Activated CD4-positive, CD25-positive, alpha-beta regulatory T cell treated with anti-CD3 and anti-CD28 coated beads, Interleukin-2, amount 50 U/mL, for 24 hours (primary cell): ENCODE data around the gene SPTBN4.
"Not testable (repeated sequence)": the region's sequence is repeated elsewhere in the genome, so short reads cannot be mapped to it uniquely, and the experiment has no call there.

Source experiments
- ATAC-seq, 2 donors: fragments of 150-1000 bp; cut with Tn5 transposase; one replicate each; pipeline ENCODE4 v1.10.0; 2021; ENCODE audit warnings: mild to moderate bottlenecking in 1 of 2, moderate library complexity in 1 of 2

The SPTBN4 gene

DNA sequence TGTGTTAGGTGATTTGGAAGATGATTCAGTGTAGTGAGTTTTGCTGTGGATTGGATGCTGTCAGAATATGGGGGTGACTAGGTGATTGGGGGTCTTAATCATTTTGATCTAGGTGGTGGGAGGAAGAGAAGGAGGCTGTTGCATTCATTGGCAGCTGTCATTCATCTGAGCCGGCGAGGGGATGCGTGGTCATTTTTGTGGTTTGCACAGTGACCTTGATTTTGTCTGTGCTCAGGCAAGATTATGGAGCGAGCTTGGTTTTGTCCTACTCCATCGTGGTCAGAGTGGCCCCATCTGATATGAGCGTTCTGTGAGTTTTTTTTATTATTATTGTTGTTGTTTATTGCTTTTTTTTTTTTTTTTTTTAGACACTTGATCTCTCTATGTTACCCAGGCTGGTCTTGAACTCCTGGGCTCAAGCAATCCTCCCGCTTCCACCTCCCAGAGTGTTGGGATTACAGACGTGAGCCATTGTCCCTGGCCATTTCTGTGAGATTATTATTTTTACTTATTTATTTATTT is 42.0 kb downstream of the SPTBN4 start:
- no peak for ATAC-seq

DNA sequence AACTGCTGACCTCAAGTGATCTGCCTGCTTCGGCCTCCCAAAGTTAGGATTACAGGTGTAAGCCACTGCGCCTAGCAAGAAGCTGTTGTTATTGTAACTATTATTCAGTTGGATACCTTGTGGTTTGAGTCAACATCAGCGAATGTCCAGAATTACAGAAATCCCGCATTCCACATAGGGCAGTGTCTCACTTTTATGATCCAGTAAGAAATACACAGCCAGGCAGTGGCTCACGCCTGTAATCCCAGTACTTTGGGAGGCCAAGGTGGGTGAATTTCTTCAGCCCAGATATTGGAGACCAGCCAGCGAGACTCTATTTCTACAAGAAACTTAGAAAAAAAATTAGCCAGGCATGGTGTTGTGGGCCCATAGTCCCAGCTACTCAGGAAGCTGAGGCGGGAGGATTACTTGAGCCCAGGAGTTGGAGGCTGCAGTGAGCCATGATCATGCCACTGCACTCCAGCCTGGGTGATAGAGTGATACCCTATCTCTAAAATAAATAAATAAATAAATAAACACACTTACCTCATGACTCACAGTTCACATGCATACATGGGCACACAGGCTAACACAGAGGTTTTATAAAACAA is 43.8 kb downstream of the SPTBN4 start:
- no peak for ATAC-seq

DNA sequence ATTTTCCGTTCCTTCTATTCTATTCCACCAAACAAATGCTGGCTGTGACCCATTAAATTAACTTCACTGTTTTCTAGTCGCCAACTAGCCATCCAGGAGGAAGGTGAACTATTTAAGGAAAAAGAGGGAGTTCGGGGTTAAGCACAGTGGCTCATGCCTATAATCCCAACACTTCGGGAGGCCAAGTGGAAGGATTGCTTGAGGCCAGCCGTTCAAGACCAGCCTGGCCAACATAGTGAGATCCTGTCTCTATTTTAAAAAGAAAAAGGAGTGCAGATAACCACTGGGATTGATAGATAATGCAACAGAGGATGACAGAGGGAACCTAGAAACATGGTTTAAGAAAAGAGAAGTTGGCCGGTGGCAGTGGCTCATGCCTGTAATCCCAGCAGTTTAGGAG is 44.7 kb downstream of the SPTBN4 start:
- ATAC-seq, result no peak

DNA sequence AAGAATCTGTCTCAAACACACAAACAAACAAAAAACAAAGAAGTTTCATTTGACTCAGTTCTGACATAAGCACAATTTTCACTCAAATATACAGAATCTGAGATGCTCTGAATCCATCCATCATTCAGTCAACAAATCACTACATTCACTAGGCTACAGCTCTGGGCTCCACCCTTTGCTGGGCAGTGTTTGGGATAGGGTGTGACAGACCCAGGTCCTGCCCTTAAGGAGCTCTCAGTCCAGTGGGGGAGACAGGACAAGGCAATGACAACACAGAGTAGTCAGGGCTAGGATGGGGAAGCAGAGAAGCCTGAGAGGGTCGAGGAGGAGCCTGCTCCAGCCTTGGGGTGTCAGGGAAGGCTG is 45.3 kb downstream of the SPTBN4 start:
- no peak for ATAC-seq

DNA sequence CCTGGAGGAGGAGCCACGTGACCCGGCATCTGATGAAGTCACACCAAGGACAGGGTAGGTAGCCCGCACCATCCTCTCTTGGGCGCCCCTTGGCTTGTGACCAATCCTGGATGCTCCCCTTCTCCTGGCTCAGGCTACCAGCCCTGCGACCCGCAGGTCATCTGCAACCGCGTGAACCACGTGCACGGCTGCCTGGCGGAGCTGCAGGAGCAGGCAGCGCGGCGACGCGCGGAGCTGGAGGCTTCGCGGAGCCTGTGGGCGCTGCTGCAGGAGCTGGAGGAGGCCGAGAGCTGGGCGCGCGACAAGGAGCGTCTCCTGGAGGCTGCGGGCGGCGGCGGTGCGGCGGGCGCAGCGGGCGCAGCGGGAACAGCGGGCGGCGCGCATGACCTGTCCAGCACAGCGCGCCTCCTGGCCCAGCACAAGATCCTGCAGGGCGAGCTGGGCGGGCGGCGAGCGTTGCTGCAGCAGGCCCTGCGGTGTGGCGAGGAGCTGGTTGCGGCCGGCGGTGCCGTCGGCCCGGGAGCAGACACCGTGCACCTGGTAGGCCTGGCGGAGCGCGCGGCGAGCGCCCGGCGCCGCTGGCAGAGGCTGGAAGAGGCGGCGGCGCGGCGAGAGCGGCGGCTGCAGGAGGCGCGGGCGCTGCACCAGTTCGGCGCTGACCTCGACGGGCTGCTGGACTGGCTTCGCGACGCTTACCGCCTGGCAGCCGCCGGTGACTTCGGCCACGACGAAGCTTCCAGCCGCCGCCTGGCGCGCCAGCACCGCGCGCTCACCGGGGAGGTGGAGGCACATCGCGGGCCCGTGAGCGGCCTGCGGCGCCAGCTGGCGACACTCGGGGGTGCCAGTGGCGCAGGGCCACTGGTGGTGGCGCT is 45.9 kb downstream of the SPTBN4 start:
- no peak for ATAC-seq

DNA sequence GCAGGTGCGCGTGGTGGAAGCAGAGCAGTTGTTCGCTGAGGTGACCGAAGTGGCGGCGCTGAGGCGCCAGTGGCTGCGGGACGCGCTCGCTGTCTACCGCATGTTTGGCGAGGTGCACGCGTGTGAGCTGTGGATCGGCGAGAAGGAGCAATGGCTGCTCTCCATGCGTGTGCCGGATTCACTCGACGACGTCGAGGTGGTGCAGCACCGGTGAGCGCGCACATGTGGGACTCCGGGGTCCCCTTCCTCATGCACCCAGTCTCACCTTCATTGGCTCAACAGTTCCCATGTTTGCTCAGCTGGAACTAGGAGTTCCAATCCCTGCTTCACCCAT is 46.5 kb downstream of the SPTBN4 start:
- ATAC-seq, result no peak

DNA sequence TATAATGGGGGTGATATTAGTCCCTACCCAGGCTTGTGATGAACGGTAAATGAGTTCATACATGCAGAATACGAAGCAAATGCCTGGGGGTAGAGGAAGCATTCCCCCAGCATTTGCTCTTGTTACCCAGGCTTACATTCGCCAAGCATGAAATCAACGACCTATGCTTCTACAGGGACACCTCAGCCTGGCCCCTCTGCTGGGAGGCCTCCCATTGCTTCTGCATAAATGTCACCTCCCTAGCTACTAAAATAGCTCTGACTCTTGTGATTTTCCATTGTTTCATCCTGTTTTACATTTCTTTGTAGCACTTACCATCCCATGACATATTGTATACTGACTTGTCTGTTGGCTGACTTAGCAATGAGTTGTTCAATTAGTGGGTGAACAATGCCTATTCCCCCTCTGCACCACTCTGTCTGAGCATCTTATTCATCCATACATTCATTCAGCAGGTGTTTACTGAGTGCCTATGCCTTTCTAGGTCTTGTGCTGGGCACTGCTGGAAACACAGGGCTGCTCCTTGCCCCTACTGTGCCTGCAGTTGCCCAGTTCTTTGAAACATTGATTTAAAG is 47.0 kb downstream of the SPTBN4 start:
- no peak for ATAC-seq

DNA sequence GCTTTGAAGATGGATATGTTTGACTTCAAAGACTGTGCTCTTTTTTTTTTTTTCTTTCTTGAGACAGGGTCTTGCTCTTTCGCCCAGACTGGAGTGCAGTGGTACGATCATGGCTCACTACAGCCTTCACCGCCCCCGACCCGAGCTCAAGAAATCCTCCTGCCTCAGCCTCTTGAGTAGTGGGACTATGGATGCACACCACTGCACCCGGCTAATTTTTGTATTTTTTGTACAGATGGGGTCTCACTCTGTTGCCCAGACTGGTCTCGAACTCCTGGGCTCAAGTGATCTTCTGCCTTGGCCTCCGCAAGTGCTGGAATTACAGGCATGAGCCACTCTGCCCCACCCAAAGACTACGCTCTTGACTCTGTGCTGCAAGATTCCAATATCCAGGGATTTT is 50.4 kb downstream of the SPTBN4 start:
- ATAC-seq, result no peak

DNA sequence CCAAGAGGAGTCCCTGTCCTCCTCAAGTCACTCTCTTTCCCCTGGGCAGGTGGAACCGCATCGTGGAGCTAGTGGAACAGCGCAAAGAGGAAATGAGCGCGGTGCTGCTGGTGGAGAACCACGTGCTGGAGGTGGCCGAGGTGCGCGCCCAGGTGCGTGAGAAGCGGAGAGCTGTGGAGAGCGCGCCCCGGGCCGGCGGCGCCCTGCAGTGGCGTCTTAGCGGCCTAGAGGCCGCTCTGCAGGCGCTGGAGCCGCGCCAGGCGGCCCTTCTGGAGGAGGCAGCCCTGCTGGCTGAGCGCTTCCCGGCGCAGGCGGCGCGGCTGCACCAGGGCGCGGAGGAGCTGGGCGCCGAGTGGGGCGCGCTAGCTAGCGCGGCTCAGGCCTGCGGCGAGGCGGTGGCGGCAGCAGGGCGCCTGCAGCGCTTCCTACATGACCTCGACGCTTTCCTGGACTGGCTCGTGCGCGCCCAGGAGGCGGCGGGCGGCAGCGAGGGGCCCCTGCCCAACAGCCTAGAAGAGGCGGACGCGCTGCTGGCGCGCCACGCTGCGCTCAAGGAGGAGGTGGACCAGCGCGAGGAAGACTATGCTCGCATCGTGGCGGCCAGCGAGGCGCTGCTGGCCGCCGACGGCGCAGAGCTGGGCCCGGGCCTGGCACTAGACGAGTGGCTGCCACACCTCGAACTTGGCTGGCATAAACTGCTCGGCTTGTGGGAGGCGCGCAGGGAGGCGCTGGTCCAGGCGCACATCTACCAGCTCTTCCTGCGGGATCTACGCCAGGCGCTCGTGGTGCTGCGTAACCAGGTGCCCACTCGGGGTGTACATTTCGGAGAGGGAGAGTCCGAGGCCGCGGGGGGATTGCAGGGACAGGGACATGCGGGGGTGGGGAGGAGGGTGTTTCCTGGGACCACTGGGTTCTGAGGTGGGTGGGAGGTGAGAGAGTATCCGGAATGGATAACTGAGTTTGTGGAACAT is 52.8 kb downstream of the SPTBN4 start:
- ATAC-seq, result peak in 1 of 2 donors; percentile 20

DNA sequence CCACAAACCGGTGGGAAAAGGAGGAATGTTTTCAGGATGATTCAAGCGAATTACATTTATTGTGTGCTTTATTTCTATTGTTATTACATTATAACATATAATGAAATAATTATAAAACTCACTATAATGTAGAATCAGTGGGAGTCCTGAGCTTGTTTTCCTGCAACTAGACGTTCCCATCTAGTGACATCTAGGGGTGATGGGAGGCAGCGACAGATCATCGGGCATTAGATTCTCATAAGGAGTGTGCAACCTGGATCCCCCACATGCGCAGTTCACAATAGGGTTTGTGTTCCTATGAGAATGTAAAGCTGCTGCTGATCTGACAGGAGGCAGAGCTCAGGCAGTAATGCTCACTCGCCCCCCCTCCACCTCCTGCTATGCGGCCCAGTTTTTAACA is 54.5 kb downstream of the SPTBN4 start:
- ATAC-seq, result no peak

DNA sequence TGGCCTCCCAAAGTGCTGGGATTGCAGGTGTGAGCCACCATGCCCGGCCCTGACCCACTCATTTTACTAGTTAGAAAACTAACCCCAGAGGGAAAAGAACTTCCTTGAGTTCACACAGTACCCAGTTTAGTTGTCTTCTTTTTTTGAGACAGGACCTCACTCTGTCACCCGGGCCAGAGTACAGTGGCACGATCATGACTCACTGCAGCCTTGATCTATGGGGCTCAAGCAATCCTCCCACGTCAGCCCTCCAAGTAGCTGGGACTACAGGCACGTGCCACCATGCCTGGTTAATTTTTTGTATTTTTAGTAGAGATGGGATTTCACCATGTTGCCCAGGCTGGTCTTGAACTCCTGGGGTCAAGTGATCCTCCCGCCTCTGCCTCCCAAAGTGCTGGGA is 55.1 kb downstream of the SPTBN4 start:
- ATAC-seq, result not testable (repeated sequence)

DNA sequence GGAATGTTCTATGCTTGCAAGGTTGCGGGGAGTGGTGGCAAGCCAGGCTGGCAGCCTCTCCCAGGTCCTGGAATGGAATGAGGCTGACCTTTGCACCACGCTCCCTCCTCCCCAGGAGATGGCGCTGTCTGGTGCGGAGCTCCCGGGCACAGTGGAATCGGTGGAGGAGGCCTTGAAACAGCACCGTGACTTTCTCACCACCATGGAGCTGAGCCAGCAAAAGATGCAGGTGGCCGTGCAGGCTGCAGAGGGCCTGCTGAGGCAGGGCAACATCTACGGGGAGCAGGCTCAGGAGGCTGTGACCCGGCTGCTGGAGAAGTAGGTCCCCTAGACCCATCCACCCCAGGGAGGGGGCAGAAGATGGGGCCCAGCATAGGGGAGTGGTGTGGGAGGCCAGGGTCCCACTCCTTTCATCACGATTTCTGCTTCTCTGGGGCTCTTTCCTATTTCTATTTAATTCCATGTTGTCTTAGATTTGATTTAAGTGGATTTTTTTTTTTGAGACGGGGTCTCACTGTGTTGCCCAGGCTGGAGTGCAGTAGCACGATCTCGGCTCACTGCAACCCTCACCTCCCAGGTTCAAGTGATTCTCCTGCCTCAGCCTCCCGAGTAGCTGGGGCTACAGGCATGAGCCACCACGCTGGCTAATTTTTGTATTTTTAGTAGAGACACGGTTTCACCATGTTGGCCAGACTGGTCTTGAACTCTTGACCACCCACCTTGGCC is 56.7 kb downstream of the SPTBN4 start:
- peak; percentile 43 to 55 for ATAC-seq

DNA sequence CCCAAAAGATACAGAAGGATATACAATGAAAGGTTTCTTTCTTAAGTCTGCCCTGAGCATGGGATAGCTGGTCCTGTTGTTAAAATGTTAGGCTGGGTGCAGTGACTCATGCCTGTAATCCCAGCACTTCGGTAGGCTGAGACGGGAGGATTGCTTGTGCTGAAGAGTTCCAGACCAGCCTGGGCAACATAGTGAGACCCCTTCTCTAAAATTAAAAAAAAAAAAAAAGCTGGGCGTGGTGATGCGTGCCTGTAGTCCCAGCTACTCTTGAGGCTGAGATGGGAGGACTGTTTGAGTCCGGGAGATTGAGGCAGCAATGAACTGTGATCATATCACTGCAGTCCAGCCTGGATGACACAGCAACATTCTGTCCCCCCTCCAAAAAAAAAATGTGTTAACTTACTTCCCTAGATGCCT is 57.3 kb downstream of the SPTBN4 start:
- ATAC-seq, result no peak

DNA sequence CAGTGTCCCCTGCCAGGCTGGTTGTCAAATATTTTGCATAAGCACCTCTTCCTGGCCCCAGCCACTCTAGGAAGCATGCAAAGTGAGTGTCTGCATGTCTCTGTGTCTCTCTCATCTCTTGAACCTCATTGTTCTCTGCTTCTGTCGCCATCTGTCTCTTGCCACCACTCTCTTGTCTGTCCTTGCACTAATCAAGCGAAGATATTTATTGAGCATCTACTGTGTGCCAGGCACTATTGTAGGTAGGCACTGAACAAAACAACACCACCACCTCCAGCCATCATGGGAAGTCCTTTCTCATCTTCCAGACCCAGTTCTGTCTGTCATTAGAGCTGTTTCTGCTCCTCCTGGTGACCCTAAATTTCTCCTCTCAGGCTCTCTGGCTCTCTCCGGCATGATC is 57.9 kb downstream of the SPTBN4 start:
- no peak for ATAC-seq

DNA sequence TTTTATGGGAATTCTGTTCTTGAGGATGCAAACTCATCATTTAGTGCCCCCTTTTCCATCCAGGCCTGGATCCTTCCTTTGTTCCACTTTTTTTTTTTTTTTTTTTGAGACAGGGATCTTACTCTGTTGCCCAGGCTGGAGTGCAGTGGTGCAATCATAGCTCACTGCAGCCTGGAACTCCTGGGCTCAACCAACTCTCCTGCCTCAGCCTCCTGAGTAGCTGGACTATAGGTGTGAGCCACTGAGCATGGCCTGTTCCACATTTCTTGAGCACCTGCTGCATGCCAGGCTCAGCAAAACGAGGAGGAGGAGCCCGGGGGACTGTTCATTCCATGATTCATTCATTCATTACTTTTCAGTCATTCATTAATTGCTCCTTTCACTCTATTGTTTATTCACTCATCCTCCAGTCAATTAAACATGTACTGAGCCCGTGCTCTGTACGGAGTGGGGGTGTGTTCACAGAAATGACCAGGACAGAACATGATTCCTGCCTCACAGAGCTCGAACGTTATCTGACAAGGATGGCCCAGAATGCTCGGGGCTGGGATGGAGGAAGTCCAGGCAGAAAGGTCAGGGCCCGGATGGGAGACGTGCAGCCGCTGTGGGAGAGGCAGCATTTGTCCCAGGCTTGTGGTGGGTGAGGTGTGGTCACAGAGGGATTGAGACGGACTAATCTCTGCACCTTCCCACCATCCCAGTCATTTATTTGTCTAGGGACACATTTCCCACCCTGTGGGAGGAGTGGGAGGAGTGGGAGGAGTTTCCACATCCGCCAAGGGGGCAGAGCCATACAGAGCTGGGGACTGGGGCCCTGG is 58.6 kb downstream of the SPTBN4 start:
- ATAC-seq, result no peak

DNA sequence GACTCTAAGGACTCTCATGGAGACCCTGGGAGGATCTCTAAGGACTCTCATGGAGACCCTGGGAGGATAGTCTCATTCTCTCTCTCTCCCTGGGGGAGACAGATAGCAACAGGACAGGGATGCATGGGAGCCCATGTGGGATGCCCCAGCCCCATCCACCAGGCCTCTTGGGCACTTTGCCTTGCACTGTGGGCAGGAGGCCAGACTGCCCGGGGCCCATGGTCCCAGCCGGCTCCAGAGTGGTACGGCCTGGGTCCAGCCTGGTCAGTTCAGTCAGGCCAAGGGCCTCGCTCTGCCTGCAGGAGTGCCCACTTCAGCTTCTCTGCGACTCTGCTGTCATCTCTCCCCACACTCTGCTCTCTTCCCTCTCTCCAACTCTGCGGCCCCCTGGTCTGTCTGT is 61.3 kb downstream of the SPTBN4 start:
- ATAC-seq, result no peak

DNA sequence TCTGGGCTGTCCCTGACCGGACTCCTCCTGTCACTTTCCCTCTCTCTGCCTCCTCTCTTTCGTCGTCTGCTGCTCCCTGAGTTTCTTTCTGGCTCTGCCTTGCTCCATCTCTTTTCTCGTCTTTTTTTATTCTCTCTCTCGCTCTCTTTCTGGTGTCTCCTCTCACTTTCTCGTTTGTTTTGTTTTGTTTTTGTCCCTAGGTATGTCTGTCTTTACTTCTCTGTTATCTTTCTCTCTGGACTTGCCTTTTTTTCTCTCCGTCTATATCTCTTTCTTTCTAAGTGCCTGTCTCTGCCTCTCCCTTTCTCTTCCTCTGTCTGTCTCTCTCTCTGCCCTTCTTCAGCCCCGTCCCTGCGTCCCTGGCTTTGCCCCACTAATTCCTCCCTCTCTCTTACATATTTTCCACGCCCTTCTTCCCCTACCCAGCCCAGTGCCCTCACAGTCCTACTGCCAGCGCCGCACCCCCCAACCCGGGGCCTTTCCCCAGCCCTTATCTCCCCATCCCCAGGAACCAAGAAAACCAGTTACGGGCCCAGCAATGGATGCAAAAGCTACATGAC is 61.8 kb downstream of the SPTBN4 start:
- ATAC-seq, result no peak

DNA sequence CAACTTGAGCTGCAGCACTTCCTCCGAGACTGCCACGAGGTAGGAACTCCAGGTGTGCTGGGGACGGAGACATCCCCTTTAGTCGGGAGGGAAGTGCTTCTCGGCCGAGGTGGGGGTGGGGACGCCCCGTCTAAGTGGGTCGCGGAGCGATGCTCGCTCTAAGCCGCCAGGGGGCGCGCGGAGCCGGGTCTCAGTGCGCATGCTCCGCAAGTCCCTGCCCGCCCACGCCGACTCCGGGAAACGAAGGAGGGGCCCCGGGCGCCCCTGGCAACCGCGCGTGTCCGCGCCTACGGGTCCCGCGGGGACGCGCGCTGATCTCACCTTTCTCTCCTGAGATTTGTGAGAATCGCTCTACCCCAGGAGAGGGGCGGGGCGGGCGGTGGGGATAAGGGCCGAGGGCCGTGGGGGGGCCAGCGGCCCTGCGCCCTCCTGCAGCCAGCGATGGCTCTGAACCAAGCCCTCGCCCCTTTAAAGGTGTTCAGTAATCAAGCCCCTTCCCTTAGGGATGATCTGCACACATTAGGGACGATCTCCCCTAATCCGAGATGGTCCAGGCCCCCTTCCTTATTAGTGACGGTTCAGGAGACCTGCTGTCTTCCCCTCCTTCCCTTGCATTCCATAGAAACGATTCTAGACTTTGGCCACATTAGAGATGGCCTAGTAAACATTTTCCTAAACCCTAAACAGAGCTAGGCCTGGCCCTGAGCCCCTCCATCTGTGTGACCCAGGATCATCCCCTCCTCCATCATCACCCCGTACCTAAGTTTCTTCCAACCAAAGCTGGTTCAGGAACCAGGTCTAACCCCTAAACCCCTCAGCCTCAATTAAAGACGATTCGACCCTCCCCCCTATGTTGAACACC is 62.5 kb downstream of the SPTBN4 start:
- ATAC-seq, result peak; percentile 68 to 74

DNA sequence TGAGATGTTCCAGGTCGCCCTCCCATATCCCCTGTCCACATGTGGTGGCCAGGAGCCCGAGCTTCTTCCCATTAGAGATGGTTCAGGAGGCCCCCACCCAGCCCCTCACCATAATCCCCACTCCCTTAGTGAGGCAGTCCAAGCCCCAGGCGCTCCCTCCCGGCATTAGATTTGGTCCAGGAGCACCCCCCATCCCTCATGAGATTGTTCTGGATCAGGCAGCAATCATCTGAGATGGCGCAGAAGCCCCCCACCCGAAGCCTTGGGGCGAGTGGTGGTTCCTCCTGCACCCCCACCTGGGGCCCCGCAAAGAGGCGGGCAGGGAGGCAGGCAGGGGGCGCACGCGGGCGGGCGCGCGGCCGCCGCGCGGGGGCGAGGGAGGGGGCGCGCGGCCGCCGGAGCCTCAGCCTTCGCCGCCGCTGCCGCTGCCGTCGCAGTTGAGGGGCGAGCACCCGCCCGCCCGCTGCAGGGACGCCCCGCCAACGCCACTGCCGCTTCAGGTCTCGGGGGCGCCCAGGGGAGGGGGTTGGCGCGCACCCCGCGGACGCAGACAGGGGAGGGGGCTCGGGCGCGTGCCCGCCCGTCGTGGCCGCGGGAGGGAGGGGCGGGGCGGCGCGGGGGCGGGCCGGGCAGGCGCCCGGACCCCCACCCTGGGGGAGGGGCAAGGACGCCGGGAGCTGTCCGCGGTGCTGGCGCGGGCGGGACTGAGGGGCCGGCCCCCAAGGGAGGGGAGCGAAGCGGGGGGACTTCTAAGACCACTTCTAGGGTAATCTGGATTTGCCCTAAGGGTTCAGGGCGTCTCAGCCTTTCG is 63.5 kb downstream of the SPTBN4 start:
- no peak for ATAC-seq
